GM12878 (cell line): Measurements from ENCODE around the gene CBFA2T3. TPM values are rescaled to one million over a fixed set of nuclear protein-coding genes. Genes with fewer than 3 reads are reported as not detected.

Experiments used
- ATAC-seq: fragments of 200-7000 bp; cut with Tn5 transposase; 3 replicates; pipeline ENCODE4 v1.9.1; 2020; ENCODE audit warnings: mild to moderate bottlenecking, moderate library complexity
- BruUV-seq: library from RNA; stranded (reverse); fragments of 400-500 nt; replicated peaks from 2 replicates; lab custom pipeline; 2021; lab: Mats Ljungman, UMichigan
- CTCF ChIA-PET: fragments of 300-600 bp; sonication (Branson Sonifier 250); formaldehyde crosslinking; extraction: SDS; loops from one replicate; lab custom pipeline; 2021; ENCODE audit warnings: inconsistent platforms; lab: Yijun Ruan, JAX
- POLR2A ChIA-PET: fragments of 350-600 bp; formaldehyde crosslinking; extraction: SDS; loops from one replicate; lab custom pipeline; 2021; ENCODE audit warnings: inconsistent platforms; lab: Charles Lee
- RAD21 ChIA-PET: fragments of 300-600 bp; sonication (Branson Sonifier 250); formaldehyde crosslinking; loops from one replicate; lab custom pipeline; 2023; ENCODE audit warnings: antibody characterized with exemption; ENCODE audit not compliant: unreplicated experiment; lab: Charles Lee
- SMC1A ChIA-PET: fragments of 300-600 bp; sonication (Branson Sonifier 250); formaldehyde crosslinking; loops from one replicate; lab custom pipeline; 2023; ENCODE audit not compliant: unreplicated experiment, uncharacterized antibody; lab: Charles Lee
- DNase-seq: peaks from one replicate; pipeline ENCODE4 v3.0.0-alpha.2; 2011; ENCODE audit warnings: low read depth, low spot score
- FAIRE-seq: peaks from 3 replicates; lab custom pipeline; 2011; peaks lifted over from hg19 to GRCh38; lab: Jason Lieb, UNC
- H2AFZ ChIP-seq: 2 replicates; pipeline ENCODE4 v1.6.0; 2011; ENCODE audit warnings: low read depth, low read length, control low read depth; ENCODE audit not compliant: control insufficient read depth
- H3K27ac ChIP-seq: 2 replicates; pipeline ENCODE4 v1.5.1; 2011; ENCODE audit warnings: control low read depth; ENCODE audit not compliant: control insufficient read depth, insufficient read depth
- H3K27me3 ChIP-seq, 2 experiments: replicated peaks in 1 of 2; 2 replicates each; pipeline versions ENCODE4 v1.6.0 to v1.6.1; 2011; ENCODE audit warnings: low read length in 1 of 2; ENCODE audit not compliant: control insufficient read depth in 2 of 2, insufficient read depth in 2 of 2
- H3K36me3 ChIP-seq, 2 experiments: 2 replicates each; pipeline ENCODE4 v1.5.1; 2011; ENCODE audit warnings: low read length in 1 of 2; ENCODE audit not compliant: control insufficient read depth in 2 of 2, insufficient read depth in 2 of 2
- H3K4me1 ChIP-seq: 2 replicates; pipeline ENCODE4 v1.6.1; 2011; ENCODE audit warnings: mild to moderate bottlenecking, low read length, moderate library complexity, mixed read lengths; ENCODE audit not compliant: control insufficient read depth, insufficient read depth
- H3K4me2 ChIP-seq: 2 replicates; pipeline ENCODE4 v1.6.0; 2011; ENCODE audit warnings: control low read depth; ENCODE audit not compliant: control insufficient read depth, insufficient read depth
- H3K4me3 ChIP-seq: fragments of 200-600 bp; sonication (generic); 2 replicates; pipeline ENCODE4 v1.5.1; 2016
- H3K79me2 ChIP-seq: 2 replicates; pipeline ENCODE4 v1.6.0; 2011; ENCODE audit warnings: low read length; ENCODE audit not compliant: control insufficient read depth, insufficient read depth
- H3K9ac ChIP-seq: 2 replicates; pipeline ENCODE4 v1.8.0; 2011; ENCODE audit warnings: low read length, control low read depth, mixed read lengths; ENCODE audit not compliant: control insufficient read depth, insufficient read depth
- H3K9me3 ChIP-seq: replicated peaks from 3 replicates; pipeline ENCODE4 v1.5.1; 2011; ENCODE audit warnings: mild to moderate bottlenecking, low read length; ENCODE audit not compliant: control insufficient read depth, insufficient read depth
- H4K20me1 ChIP-seq: 2 replicates; pipeline ENCODE4 v1.6.0; 2011; ENCODE audit not compliant: control insufficient read depth, insufficient read depth
- CREB1 ChIP-seq: IDR thresholded peaks from 2 replicates; pipeline ENCODE4 v1.6.1; 2012; ENCODE audit warnings: low read depth, mild to moderate bottlenecking, inconsistent platforms
- KAT2A ChIP-seq: conservative IDR thresholded peaks from 2 replicates; pipeline ENCODE4 v1.6.1; 2011; ENCODE audit warnings: low read depth, low read length; ENCODE audit not compliant: control insufficient read depth
- MEF2B ChIP-seq: fragments of 450-650 bp; IDR thresholded peaks from 2 replicates; pipeline ENCODE4 v1.6.1; 2018; ENCODE audit warnings: mild to moderate bottlenecking, moderate library complexity; ENCODE audit not compliant: partially characterized antibody, poor library complexity, severe bottlenecking
- POLR2A ChIP-seq: IDR thresholded peaks from 2 replicates; pipeline ENCODE4 v1.6.1; 2011; ENCODE audit warnings: low read depth, mild to moderate bottlenecking, low read length
- RCOR1 ChIP-seq: conservative IDR thresholded peaks from 2 replicates; pipeline ENCODE4 v1.6.1; 2012; ENCODE audit warnings: low read depth, low read length, improper control_type of control experiment
- ZNF687 ChIP-seq: fragments of 450-650 bp; IDR thresholded peaks from 2 replicates; pipeline ENCODE4 v1.6.1; 2017; ENCODE audit warnings: mild to moderate bottlenecking, moderate library complexity
- WGBS: methylation state at CpG from one replicate; pipeline ENCODE4 v1.1.6; 2016; ENCODE audit warnings: low lambda C conversion rate; ENCODE audit not compliant: insufficient replicate concordance, insufficient coverage; ENCODE audit errors: missing lambda C conversion rate; 5-methylcytosine and 5-hydroxymethylcytosine counted together
- in situ Hi-C: fragments of 300-500 bp; cut with MboI; formaldehyde crosslinking; loops from 9 replicates; pipeline ENCODE4 v1.14.3; 2018; ENCODE audit warnings: mixed read lengths
- intact Hi-C: fragments of 100-400 bp; cut with micrococcal nuclease; formaldehyde crosslinking; loops from one replicate; pipeline ENCODE4 v1.14.2; 2022; ENCODE audit not compliant: unreplicated experiment
- polyA plus RNA-seq, 11 experiments: library from polyadenylated mRNA; depleted of rRNA in 4 of 11; unstranded in 6 of 11; stranded (reverse) in 5 of 11; fragments of >200 nt; fragmentation: Nextera tagmentation in 4 of 11; fragmentation: Illumina TruSeq in 1 of 11; extraction: Ambion mirVana in 4 of 11; extraction: Trizol in 1 of 11; gene quantifications; 1 replicate in 1 of 11; 2 replicates in 10 of 11; pipeline versions ENCODE4 v1.2.1 to v1.2.3, GENCODE V29; 2011 to 2016; ENCODE audit warnings: inconsistent platforms in 2 of 11, missing spikeins in 2 of 11, low read depth in 1 of 11
- total RNA-seq, 4 experiments: library from RNA; depleted of rRNA in 3 of 4; stranded (reverse); fragments of >200 nt in 3 of 4; fragmentation: Illumina TruSeq in 1 of 4; extraction: Trizol in 1 of 4; gene quantifications; 2 replicates each; pipeline versions ENCODE4 v1.2.1 to v1.2.3, GENCODE V29; 2013 to 2021
- TF ChIP-seq, protein P1 (sequence below): IDR thresholded peaks from 2 replicates; pipeline ENCODE4 v1.6.1; 2011; ENCODE audit warnings: borderline replicate concordance, low read depth, mild to moderate bottlenecking, moderate library complexity, low read length; ENCODE audit not compliant: insufficient read depth, poor library complexity, severe bottlenecking
- TF ChIP-seq, protein P2 (sequence below): fragments of 450-650 bp; IDR thresholded peaks from 2 replicates; pipeline ENCODE4 v1.6.1; 2017; ENCODE audit warnings: antibody characterized with exemption, mild to moderate bottlenecking, moderate library complexity
- TF ChIP-seq, protein P3 (sequence below): fragments of 450-650 bp; formaldehyde crosslinking; IDR thresholded peaks from 2 replicates; pipeline ENCODE4 v1.4.0; 2022; ENCODE audit warnings: mild to moderate bottlenecking, moderate library complexity

Gene CBFA2T3
- total and polyA plus RNA-seq, 10 of the 15 experiments (the other 5 are each of a cell fraction or from before 2014, with no cell fraction given) = 0.69 to 42.6 (median 4.5) TPM

GRCh38 chr16:88995194-88995593, 18.2 kb upstream of the CBFA2T3 start:
- CTCF ChIA-PET = no interaction called here
- in situ Hi-C loops (no loop called here), intact Hi-C loops (no loop called here)
- H3K36me3 ChIP-seq = no peaks in the 10 kb centered on the region
- BruUV-seq = no TSS peak
- no peak for DNase-seq
- no peak overlapping the region for H3K4me2 ChIP-seq
- no peak for FAIRE-seq
- H3K79me2 ChIP-seq = no peaks in the 10 kb centered on the region
- SMC1A ChIA-PET = interaction anchor here (0.8 kb wide), 1 partner anchor 10 kb away, joined by 3 read pairs; no protein-coding TSS in a partner anchor
- no peaks in the 10 kb centered on the region; the same call in 1 of the 2 replicates for H4K20me1 ChIP-seq
- WGBS = 50% methylated on average over 16 of the region's 16 CpGs
- H3K27ac ChIP-seq = no peak overlapping the region
- POLR2A ChIA-PET = no interaction called here
- no peak overlapping the region for H3K4me3 ChIP-seq
- peaks cover 16% of the 10 kb centered on the region for H3K9me3 ChIP-seq
- no peaks in the 10 kb centered on the region for H3K27me3 ChIP-seq
- no peak overlapping the region for H3K9ac ChIP-seq
- no peak overlapping the region for H2AFZ ChIP-seq
- no peak for ATAC-seq
- RAD21 ChIA-PET = no interaction called here
- peaks cover 10% of the 10 kb centered on the region for H3K4me1 ChIP-seq
- TF ChIP-seq ZNF687 (no peak), CREB1 (no peak), POLR2A (no peak), KAT2A (no peak), MEF2B (no peak), RCOR1 (no peak)
- TF ChIP-seq, protein P1, sequence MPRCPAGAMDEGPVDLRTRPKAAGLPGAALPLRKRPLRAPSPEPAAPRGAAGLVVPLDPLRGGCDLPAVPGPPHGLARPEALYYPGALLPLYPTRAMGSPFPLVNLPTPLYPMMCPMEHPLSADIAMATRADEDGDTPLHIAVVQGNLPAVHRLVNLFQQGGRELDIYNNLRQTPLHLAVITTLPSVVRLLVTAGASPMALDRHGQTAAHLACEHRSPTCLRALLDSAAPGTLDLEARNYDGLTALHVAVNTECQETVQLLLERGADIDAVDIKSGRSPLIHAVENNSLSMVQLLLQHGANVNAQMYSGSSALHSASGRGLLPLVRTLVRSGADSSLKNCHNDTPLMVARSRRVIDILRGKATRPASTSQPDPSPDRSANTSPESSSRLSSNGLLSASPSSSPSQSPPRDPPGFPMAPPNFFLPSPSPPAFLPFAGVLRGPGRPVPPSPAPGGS = no peak
- TF ChIP-seq, protein P2, sequence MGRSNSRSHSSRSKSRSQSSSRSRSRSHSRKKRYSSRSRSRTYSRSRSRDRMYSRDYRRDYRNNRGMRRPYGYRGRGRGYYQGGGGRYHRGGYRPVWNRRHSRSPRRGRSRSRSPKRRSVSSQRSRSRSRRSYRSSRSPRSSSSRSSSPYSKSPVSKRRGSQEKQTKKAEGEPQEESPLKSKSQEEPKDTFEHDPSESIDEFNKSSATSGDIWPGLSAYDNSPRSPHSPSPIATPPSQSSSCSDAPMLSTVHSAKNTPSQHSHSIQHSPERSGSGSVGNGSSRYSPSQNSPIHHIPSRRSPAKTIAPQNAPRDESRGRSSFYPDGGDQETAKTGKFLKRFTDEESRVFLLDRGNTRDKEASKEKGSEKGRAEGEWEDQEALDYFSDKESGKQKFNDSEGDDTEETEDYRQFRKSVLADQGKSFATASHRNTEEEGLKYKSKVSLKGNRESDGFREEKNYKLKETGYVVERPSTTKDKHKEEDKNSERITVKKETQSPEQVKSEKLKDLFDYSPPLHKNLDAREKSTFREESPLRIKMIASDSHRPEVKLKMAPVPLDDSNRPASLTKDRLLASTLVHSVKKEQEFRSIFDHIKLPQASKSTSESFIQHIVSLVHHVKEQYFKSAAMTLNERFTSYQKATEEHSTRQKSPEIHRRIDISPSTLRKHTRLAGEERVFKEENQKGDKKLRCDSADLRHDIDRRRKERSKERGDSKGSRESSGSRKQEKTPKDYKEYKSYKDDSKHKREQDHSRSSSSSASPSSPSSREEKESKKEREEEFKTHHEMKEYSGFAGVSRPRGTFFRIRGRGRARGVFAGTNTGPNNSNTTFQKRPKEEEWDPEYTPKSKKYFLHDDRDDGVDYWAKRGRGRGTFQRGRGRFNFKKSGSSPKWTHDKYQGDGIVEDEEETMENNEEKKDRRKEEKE = no peak
- TF ChIP-seq, protein P3, sequence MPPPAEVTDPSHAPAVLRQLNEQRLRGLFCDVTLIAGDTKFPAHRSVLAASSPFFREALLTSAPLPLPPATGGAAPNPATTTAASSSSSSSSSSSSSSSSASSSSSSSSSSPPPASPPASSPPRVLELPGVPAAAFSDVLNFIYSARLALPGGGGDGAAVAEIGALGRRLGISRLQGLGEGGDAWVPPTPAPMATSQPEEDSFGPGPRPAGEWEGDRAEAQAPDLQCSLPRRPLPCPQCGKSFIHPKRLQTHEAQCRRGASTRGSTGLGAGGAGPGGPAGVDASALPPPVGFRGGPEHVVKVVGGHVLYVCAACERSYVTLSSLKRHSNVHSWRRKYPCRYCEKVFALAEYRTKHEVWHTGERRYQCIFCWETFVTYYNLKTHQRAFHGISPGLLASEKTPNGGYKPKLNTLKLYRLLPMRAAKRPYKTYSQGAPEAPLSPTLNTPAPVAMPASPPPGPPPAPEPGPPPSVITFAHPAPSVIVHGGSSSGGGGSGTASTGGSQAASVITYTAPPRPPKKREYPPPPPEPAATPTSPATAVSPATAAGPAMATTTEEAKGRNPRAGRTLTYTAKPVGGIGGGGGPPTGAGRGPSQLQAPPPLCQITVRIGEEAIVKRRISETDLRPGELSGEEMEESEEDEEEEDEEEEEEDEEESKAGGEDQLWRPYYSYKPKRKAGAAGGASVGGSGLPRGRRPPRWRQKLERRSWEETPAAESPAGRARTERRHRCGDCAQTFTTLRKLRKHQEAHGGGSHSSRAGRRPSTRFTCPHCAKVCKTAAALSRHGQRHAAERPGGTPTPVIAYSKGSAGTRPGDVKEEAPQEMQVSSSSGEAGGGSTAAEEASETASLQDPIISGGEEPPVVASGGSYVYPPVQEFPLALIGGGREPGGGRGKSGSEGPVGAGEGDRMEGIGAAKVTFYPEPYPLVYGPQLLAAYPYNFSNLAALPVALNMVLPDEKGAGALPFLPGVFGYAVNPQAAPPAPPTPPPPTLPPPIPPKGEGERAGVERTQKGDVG (CRISPR knock-in tag) = no peak
